HepG2 (cell line): Measurements from ENCODE around the gene KCND2. TPM values are rescaled to one million over a fixed set of nuclear protein-coding genes. Genes with fewer than 3 reads are reported as not detected.

Experiments
- ATAC-seq: fragments of 200-7000 bp; cut with Tn5 transposase; 3 replicates; pipeline ENCODE4 v1.9.1; 2020; ENCODE audit warnings: mild to moderate bottlenecking, moderate library complexity
- BruUV-seq: library from RNA; stranded (reverse); fragments of 400-500 nt; replicated peaks from 2 replicates; lab custom pipeline; 2021; lab: Mats Ljungman, UMichigan
- CTCF ChIA-PET: fragments of 300-600 bp; formaldehyde crosslinking; extraction: SDS; loops from one replicate; lab custom pipeline; 2021; ENCODE audit warnings: low total read pairs, inconsistent platforms, low intra/inter-chr PET ratio; lab: Yijun Ruan, JAX
- POLR2A ChIA-PET: fragments of 350-600 bp; sonication (Branson Sonifier 250); formaldehyde crosslinking; loops from one replicate; lab custom pipeline; 2020; ENCODE audit warnings: antibody characterized with exemption, inconsistent platforms; lab: Yijun Ruan, JAX
- DNase-seq: peaks from one replicate; pipeline ENCODE4 v3.0.0-alpha.2; 2015; ENCODE audit warnings: low spot score
- FAIRE-seq: peaks from 3 replicates; lab custom pipeline; 2011; peaks lifted over from hg19 to GRCh38; lab: Jason Lieb, UNC
- H2AFZ ChIP-seq: one replicate; pipeline ENCODE4 v1.6.1; 2011; ENCODE audit warnings: low read length, inconsistent platforms
- H3K27ac ChIP-seq: fragments of 300-600 bp; 3 replicates; pipeline ENCODE4 v1.8.0; 2011; ENCODE audit warnings: mixed run types, mild to moderate bottlenecking, mixed read lengths, low read length, inconsistent platforms; ENCODE audit not compliant: insufficient read depth; ENCODE audit errors: extremely low read length
- H3K27me3 ChIP-seq, 2 experiments: fragments of 200-600 bp in 1 of 2; 2 replicates in 1 of 2; 3 replicates in 1 of 2; pipeline versions ENCODE4 v1.6.0 to v1.8.0; 2011; ENCODE audit warnings: low read length in 2 of 2, mild to moderate bottlenecking in 2 of 2, moderate library complexity in 2 of 2, inconsistent platforms in 1 of 2; ENCODE audit not compliant: insufficient read depth in 2 of 2, control insufficient read depth in 1 of 2
- H3K36me3 ChIP-seq, 2 experiments: fragments of 200-600 bp in 1 of 2; replicated peaks in 1 of 2; 2 replicates in 1 of 2; 3 replicates in 1 of 2; pipeline versions ENCODE4 v1.5.1 to v1.8.0; 2011; ENCODE audit warnings: low read length in 2 of 2, inconsistent platforms in 1 of 2; ENCODE audit not compliant: insufficient read depth in 2 of 2, control insufficient read depth in 1 of 2
- H3K4me1 ChIP-seq: 2 replicates; pipeline ENCODE4 v1.5.1; 2012; ENCODE audit warnings: low read length, inconsistent platforms; ENCODE audit not compliant: insufficient read depth
- H3K4me2 ChIP-seq: 2 replicates; pipeline ENCODE4 v1.6.0; 2011; ENCODE audit warnings: low read depth, low read length, inconsistent platforms
- H3K4me3 ChIP-seq, 3 experiments: fragments of 200-600 bp in 1 of 3; sonication (generic), shearing (Covaris generic) in 1 of 3; replicated peaks in 1 of 3; 2 replicates each; pipeline ENCODE4 v1.5.1; 2011 to 2016; ENCODE audit warnings: low read length in 3 of 3, inconsistent platforms in 2 of 3, low read depth in 2 of 3, mild to moderate bottlenecking in 2 of 3, control low read depth in 1 of 3, mixed read lengths in 1 of 3; ENCODE audit not compliant: insufficient read depth in 1 of 3
- H3K79me2 ChIP-seq: one replicate; pipeline ENCODE4 v1.6.1; 2011; ENCODE audit warnings: low read length, inconsistent platforms; ENCODE audit not compliant: insufficient read depth
- H3K9ac ChIP-seq: 2 replicates; pipeline ENCODE4 v1.6.0; 2011; ENCODE audit warnings: mild to moderate bottlenecking, low read depth, low read length, inconsistent platforms; ENCODE audit not compliant: insufficient read depth
- H3K9me3 ChIP-seq: 2 replicates; pipeline ENCODE4 v1.5.1; 2012; ENCODE audit warnings: mild to moderate bottlenecking, low read length
- H4K20me1 ChIP-seq: 2 replicates; pipeline ENCODE4 v1.6.0; 2011; ENCODE audit warnings: inconsistent platforms, mild to moderate bottlenecking, low read length, moderate library complexity; ENCODE audit not compliant: insufficient read depth
- BORCS8-MEF2B ChIP-seq: sonication (generic); formaldehyde crosslinking; IDR thresholded peaks from 2 replicates; pipeline ENCODE4 v1.8.0; 2022; ENCODE audit warnings: mild to moderate bottlenecking, missing genetic modification reagents
- CBX5 ChIP-seq: sonication (generic); formaldehyde crosslinking; IDR thresholded peaks from 2 replicates; pipeline ENCODE4 v1.4.0; 2020; ENCODE audit warnings: missing genetic modification reagents, borderline replicate concordance
- DR1 ChIP-seq: sonication (generic); formaldehyde crosslinking; IDR thresholded peaks from 2 replicates; pipeline ENCODE4 v1.8.0; 2021; ENCODE audit warnings: mild to moderate bottlenecking, missing genetic modification reagents, inconsistent platforms
- SMARCC2 ChIP-seq: fragments of 450-650 bp; IDR thresholded peaks from 2 replicates; pipeline ENCODE4 v1.6.1; 2017; ENCODE audit warnings: antibody characterized with exemption, mild to moderate bottlenecking
- U2AF2 ChIP-seq: fragments of 200-400 bp; formaldehyde crosslinking; IDR thresholded peaks from 2 replicates; pipeline ENCODE4 v1.6.1; 2017; ENCODE audit warnings: low read depth, mild to moderate bottlenecking, low read length
- YEATS2 ChIP-seq: sonication (generic); formaldehyde crosslinking; IDR thresholded peaks from 2 replicates; pipeline ENCODE4 v1.4.0; 2020; ENCODE audit warnings: missing genetic modification reagents, borderline replicate concordance
- ZMAT5 ChIP-seq: sonication (generic); formaldehyde crosslinking; IDR thresholded peaks from 2 replicates; pipeline ENCODE4 v1.5.0; 2020; ENCODE audit warnings: mild to moderate bottlenecking, low read depth, missing genetic modification reagents, borderline replicate concordance
- ZNF430 ChIP-seq: sonication (generic); formaldehyde crosslinking; IDR thresholded peaks from 2 replicates; pipeline ENCODE4 v1.9.0; 2021; ENCODE audit warnings: mild to moderate bottlenecking, missing genetic modification reagents
- ZNF639 ChIP-seq: conservative IDR thresholded peaks from 2 replicates; pipeline ENCODE4 v1.6.1; 2018; ENCODE audit warnings: missing genetic modification reagents
- ZSCAN31 ChIP-seq: sonication (generic); formaldehyde crosslinking; IDR thresholded peaks from 2 replicates; pipeline ENCODE4 v1.5.0; 2020; ENCODE audit warnings: low read depth, mild to moderate bottlenecking, missing genetic modification reagents
- WGBS: methylation state at CpG from one replicate; pipeline ENCODE4 v1.1.6; 2017; ENCODE audit warnings: low lambda C conversion rate; 5-methylcytosine and 5-hydroxymethylcytosine counted together
- in situ Hi-C: cut with HindIII; loops from 2 replicates; pipeline ENCODE4 v1.10.0; 2017; ENCODE audit warnings: low pct_unique_long_range_greater_than_20kb; ENCODE audit not compliant: extremely low pct_ligation_motif_present
- intact Hi-C: fragments of 100-400 bp; cut with micrococcal nuclease; formaldehyde crosslinking; loops from one replicate; pipeline ENCODE4 v1.10.0; 2022; ENCODE audit not compliant: unreplicated experiment
- polyA plus RNA-seq, 8 experiments: library from polyadenylated mRNA; depleted of rRNA in 3 of 8; stranded (reverse) in 7 of 8; unstranded in 1 of 8; fragments of >200 nt; fragmentation: Illumina TruSeq in 4 of 8; extraction: Trizol in 4 of 8; gene quantifications; 2 replicates each; pipeline versions ENCODE4 v1.2.1 to v1.2.3, GENCODE V29; 2011 to 2016; ENCODE audit warnings: low read depth in 4 of 8, missing spikeins in 1 of 8, mixed read lengths in 1 of 8; ENCODE audit not compliant: insufficient read depth in 1 of 8
- total RNA-seq, 5 experiments: library from RNA; depleted of rRNA; stranded (reverse); fragments of >200 nt; fragmentation: Illumina TruSeq; extraction: Trizol; gene quantifications; 2 replicates each; pipeline ENCODE4 v1.2.3, GENCODE V29; 2016; ENCODE audit warnings: low read depth in 1 of 5

Gene KCND2
- total and polyA plus RNA-seq, 2 of the 13 experiments (the other 11 are each of a cell fraction or from before 2014, with no cell fraction given): not detected

- POLR2A ChIA-PET: no interaction called here
- DNase-seq (no peak), FAIRE-seq (no peak), ATAC-seq (no peak)
- TF ChIP-seq ZSCAN31 (CRISPR knock-in tag) (no peak), YEATS2 (CRISPR knock-in tag) (no peak), BORCS8-MEF2B (CRISPR knock-in tag) (no peak), SMARCC2 (no peak)
- Histone ChIP-seq H3K36me3 (no peaks in the 10 kb centered on the region), H3K27me3 (no peaks in the 10 kb centered on the region), H3K79me2 (no peaks in the 10 kb centered on the region), H2AFZ (no peak overlapping the region), H3K9me3 (no peaks in the 10 kb centered on the region), H4K20me1 (no peaks in the 10 kb centered on the region), H3K4me1 (no peaks in the 10 kb centered on the region), H3K9ac (no peak overlapping the region), H3K4me3 (no peak overlapping the region), H3K27ac (no peak overlapping the region), H3K4me2 (no peak overlapping the region)
- in situ Hi-C loops: no loop called here
- BruUV-seq: no TSS peak
- intact Hi-C loops: no loop called here
- CTCF ChIA-PET: no interaction called here
- WGBS: 3% methylated on average over 4 of the region's 4 CpGs
Measured at GRCh38 chr7:120417244-120417979, 144.4 kb downstream of the KCND2 start.

- no peak for DNase-seq
- H3K4me1 ChIP-seq: no peaks in the 10 kb centered on the region
- H3K4me3 ChIP-seq: no peak overlapping the region
- H3K27me3 ChIP-seq: no peaks in the 10 kb centered on the region
- ATAC-seq: no peak
- no peaks in the 10 kb centered on the region for H3K9me3 ChIP-seq
- H3K4me2 ChIP-seq: no peak overlapping the region
- H3K79me2 ChIP-seq: no peaks in the 10 kb centered on the region
- no peak overlapping the region for H3K9ac ChIP-seq
- 8% methylated on average over 2 of the region's 2 CpGs for WGBS
- TF ChIP-seq CBX5 (CRISPR knock-in tag) (no peak), DR1 (CRISPR knock-in tag) (no peak), ZMAT5 (CRISPR knock-in tag) (no peak), ZNF430 (CRISPR knock-in tag) (no peak), U2AF2 (no peak), ZNF639 (CRISPR knock-in tag) (no peak)
- in situ Hi-C loops: no loop called here
- H3K27ac ChIP-seq: no peak overlapping the region
- no peak for FAIRE-seq
- BruUV-seq: no TSS peak
- no peak overlapping the region for H2AFZ ChIP-seq
- intact Hi-C loops: no loop called here
- H4K20me1 ChIP-seq: no peaks in the 10 kb centered on the region
- H3K36me3 ChIP-seq: no peaks in the 10 kb centered on the region
- POLR2A ChIA-PET: no interaction called here
- CTCF ChIA-PET: no interaction called here
Measured at GRCh38 chr7:120421151-120421651, 148.2 kb downstream of the KCND2 start.
